GM18867 (cell line): ENCODE results near the gene GSTA3.
"Not testable (repeated sequence)": the region's sequence is repeated elsewhere in the genome, so short reads cannot be mapped to it uniquely, and the experiment has no call there.

Experiments
- ATAC-seq: cut with Tn5 transposase; IDR thresholded peaks from one replicate; pipeline ENCODE4 v1.9.1; 2021; ENCODE audit warnings: mild to moderate bottlenecking, moderate library complexity; ENCODE audit not compliant: unreplicated experiment

Gene GSTA3

GRCh38 chr6:52868899-52869298 lies 40.6 kb downstream of the GSTA3 start:
- ATAC-seq = not testable (repeated sequence)

GRCh38 chr6:52868240-52868639 lies 41.3 kb downstream of the GSTA3 start:
- no peak for ATAC-seq

GRCh38 chr6:52861151-52861550 lies 48.3 kb downstream of the GSTA3 start:
- ATAC-seq = not testable (repeated sequence)

GRCh38 chr6:52858416-52858815 lies 51.1 kb downstream of the GSTA3 start:
- no peak for ATAC-seq

- not testable (repeated sequence) for ATAC-seq
Measured at GRCh38 chr6:52856137-52856536, 53.4 kb downstream of the GSTA3 start.

GRCh38 chr6:52849137-52849536 lies 60.4 kb downstream of the GSTA3 start:
- ATAC-seq = no peak
